GM18907 (cell line): Measurements from ENCODE around the gene ARHGAP6.
"Not testable (repeated sequence)": the region's sequence is repeated elsewhere in the genome, so short reads cannot be mapped to it uniquely, and the experiment has no call there.

Experiments
- ATAC-seq: cut with Tn5 transposase; IDR thresholded peaks from one replicate; pipeline ENCODE4 v1.9.1; 2021; ENCODE audit warnings: mild to moderate bottlenecking, moderate library complexity; ENCODE audit not compliant: unreplicated experiment

ARHGAP6 gene

GRCh38 chrX:11647138-11647537 is 18.6 kb downstream of the ARHGAP6 start:
- ATAC-seq: no peak

DNA sequence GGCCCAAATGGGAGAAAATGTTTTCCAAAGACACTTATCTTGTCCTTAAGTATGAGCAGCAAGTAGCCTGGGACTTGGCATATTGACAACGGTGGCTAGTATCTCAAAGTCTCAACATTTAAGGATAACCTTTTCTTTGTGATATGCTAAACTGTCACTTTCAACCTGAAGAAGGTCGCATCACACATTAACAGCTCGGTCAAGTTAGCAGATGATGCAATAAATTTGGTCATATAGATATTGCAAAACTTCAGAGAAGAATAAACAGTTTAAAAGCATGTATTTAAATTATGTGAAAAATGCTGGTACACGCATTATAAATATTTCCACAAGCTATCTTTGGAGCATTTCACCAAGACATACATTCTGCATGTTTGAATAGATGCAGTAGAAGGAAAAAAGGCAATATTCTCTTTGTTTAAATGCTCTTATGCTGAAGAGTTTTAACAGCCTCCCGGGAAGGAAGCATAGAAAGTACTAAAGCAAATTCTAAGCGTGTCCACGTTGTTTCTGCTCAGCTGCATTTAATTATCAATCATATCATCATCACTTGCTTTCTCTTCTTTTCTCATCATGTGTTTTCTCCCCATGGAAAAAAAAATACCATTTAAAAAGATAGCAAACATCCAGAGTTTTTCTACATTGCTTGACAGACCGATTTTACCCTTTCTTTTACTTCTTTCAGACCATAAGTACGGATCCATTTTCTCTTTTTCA is 24.2 kb downstream of the ARHGAP6 start:
- ATAC-seq: no peak

DNA sequence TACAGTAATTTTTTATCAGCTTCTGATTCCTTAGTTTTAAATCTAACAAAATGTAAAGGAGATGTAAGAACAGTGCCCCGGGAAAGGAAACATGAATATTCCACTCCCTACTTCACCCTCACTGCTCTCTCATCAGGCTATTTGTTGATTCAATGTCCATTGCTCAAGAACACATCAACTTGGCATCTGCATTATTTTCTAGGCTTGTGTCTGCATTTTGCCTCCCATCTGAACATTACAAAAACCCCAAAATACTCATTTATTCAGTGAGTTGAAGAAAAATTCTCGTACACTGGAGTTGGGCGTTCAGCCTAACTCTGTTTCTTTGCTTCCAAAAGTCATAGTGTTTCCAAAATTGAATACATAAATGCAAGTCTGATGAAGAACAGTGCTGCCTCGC is 25.6 kb downstream of the ARHGAP6 start:
- no peak for ATAC-seq

GRCh38 chrX:11632732-11633131 is 33.0 kb downstream of the ARHGAP6 start:
- no peak for ATAC-seq

DNA sequence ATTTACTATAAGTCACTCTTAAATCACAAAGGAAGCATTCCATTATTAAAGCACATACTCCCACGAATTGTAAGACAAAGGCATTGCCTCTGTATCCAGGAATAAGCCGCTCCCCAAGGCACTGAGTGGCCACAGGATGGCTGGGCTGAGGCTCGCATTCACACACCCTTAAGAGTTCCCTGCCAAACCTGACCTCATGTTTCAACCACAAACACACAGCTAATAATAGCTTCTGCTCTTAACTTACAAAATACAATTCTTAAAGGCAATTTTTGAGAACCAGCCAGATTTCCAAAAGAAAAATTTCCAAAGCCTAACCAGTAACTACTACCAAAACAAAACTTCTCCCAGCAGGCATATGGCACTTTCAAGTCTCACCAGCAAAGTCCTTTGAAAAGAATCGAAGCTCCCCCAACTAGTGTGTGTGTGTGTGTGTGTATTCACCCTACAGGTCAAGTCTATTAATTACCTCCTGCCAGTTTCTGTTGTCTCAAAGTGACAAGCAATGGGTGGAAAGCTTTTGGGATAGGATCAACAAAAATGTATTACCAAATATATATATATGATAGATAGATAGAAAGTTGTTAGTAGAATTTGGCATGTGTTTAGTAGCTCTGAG is 36.0 kb downstream of the ARHGAP6 start:
- ATAC-seq: peak; percentile 87

DNA sequence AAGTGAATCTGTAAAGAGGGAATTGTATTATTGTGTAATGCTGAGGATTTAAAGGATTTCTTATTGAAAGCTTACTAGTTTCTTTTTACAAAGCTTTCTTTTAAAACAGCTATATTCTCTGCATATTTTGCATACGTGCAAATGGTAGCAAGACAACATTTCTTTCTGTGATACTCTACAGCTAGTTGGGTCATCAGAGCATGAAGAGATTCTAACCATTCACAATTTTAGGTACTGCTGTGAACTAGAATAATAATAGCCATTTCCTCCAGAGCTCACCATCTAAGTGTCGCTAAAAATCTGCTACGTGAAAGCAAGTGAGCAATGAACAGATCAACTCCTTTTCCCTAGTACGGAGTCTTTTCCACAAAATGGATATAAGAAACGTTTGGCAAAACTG is 37.3 kb downstream of the ARHGAP6 start:
- no peak for ATAC-seq

GRCh38 chrX:11626351-11626750 is 39.4 kb downstream of the ARHGAP6 start:
- no peak for ATAC-seq

GRCh38 chrX:11619441-11619840 is 46.3 kb downstream of the ARHGAP6 start:
- no peak for ATAC-seq

DNA sequence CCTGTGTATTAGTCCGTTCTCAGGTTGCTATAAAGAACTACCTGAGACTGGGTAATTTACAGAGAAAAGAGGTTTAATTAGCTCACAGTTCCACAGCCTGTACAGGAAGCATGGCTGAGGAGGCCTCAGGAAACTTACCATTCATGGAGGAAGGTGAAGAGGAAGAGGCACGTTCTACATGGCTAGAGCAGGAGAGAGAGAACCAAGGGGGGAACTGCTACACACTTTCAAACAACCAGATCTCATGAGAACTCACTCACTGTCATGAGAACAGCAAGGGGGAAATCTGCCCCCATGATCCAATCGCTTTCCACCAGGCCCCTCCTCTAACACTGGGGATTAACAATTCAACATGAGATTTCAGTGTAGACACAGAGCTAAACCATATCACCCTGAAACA is 51.5 kb downstream of the ARHGAP6 start:
- ATAC-seq: not testable (repeated sequence)

GRCh38 chrX:11611965-11612364 is 53.8 kb downstream of the ARHGAP6 start:
- peak; percentile 75 for ATAC-seq

GRCh38 chrX:11611161-11611560 is 54.6 kb downstream of the ARHGAP6 start:
- ATAC-seq: no peak

DNA sequence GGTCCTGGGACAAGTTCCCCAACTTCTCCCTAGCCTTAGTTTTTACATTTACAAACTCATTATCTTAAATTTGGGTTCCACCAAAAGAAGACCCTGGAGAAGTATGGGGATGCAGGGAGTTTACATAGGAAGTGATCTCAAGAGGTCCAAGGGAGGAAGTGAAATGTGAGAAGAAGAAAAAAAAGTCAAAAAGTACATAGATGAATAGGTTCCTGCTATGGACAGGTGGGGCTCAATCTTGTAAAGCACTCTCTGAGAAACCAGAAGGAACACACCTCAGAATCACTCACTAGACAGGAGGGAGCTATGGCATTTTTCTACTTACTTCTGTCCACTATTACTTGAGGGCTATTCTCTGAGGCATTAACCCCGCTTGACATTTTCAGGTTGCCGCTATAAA is 56.6 kb downstream of the ARHGAP6 start:
- peak; percentile 56 for ATAC-seq

DNA sequence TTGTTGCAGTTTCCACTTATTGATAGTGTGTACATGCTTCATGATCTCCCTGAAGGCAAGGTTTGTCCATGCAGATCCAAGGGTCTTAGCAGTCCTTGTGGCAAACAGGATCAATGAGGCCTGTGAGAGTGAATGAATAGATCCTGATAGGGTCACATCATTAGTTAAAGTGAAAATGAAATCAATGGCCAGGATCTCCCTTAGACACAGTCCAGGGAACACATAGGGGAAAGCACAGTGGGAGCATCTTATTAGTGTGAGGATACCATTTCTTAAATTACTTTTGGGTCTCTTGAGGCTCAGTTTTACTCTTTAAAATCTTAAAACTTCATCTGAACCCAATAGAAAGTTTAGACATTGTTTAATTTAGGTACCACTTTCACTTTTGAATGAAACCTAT is 59.3 kb downstream of the ARHGAP6 start:
- ATAC-seq: no peak

DNA sequence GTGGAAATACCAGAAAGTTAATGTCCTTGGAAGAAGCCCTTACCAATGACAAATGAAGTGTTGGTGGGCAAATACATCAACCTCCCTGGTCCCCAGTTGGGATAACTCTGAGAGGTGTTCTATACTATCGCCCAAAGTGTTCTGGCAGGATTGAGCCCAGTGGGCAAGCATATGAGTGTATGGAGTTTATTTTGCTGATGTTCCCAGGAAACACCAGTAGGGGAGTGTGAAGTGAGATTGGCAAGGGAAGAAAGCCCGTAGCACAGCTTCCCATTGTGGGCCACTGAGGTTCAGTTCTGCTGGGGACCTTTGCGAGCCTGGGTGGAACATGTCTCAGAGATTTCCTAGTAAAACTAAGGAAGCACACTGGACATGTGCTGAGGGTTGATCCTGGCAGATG is 65.1 kb downstream of the ARHGAP6 start:
- ATAC-seq: no peak

DNA sequence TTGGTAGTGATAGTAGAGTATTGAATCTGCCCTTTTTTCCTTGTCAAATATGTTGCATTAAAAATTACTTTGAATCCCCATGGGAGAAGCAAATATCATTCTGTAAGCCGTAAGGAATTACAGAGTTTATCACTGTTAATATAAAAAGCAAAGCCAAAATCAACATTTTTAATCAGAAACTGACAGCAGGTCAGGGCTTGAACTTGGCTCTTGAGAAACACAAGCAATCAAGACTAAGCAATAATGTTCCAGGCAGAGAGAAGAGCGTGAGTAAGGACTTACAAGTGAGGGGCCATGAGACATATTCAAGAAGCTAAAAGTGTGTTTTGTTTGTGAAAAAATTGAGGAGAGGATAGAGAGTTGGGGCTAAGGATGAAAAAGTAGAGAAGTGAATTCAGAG is 68.2 kb downstream of the ARHGAP6 start:
- ATAC-seq: no peak

DNA sequence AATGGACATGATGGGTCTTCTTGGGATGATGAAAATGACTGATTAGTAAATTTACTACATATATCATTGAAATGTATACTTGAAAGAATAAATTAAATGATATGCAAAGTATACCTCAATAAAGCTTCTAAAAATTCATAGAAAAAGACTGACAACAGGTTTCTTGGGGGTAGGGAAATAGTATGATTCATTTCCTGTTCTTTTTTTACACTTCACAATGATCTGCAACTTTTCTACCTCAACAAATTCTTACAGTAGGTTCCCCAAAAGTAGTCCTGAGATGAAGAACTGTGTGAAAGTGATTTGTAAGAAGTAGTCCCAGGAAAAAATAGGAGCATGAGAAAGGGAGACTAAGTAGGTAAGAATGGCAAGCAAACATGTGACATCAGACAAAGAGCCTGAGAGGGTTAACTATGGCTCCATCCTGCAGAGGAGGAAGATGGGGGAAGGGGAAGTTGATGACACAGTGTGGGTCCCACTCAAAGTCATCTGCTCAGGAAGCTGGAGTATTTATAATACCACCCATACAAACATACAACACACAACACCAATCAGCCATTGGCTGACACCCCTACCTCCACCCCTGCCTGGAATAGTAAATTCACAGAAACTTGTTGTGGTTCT is 73.9 kb downstream of the ARHGAP6 start:
- no peak for ATAC-seq

- ATAC-seq: no peak
Observed at GRCh38 chrX:11589641-11590040, 76.1 kb downstream of the ARHGAP6 start.

DNA sequence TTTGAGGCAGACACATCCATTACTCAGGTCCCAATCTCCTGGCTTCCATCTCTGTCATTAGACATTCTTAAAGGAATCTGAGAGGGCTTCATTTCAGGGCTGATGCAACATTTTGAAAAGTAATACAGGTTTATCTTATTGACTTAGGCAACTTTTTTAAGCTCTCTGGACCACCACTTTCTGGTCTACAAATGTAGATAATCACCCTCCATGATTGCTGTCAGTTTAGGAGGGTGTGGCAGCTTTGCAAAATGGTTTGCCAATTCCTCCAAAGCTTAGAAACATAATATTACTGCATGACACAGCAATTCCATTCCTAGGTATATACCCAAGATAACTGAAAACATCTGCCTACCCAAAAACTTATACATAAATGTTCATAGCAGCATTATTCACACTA is 77.6 kb downstream of the ARHGAP6 start:
- no peak for ATAC-seq

GRCh38 chrX:11585174-11585573 is 80.5 kb downstream of the ARHGAP6 start:
- no peak for ATAC-seq

GRCh38 chrX:11580789-11581188 is 84.9 kb downstream of the ARHGAP6 start:
- ATAC-seq: no peak

DNA sequence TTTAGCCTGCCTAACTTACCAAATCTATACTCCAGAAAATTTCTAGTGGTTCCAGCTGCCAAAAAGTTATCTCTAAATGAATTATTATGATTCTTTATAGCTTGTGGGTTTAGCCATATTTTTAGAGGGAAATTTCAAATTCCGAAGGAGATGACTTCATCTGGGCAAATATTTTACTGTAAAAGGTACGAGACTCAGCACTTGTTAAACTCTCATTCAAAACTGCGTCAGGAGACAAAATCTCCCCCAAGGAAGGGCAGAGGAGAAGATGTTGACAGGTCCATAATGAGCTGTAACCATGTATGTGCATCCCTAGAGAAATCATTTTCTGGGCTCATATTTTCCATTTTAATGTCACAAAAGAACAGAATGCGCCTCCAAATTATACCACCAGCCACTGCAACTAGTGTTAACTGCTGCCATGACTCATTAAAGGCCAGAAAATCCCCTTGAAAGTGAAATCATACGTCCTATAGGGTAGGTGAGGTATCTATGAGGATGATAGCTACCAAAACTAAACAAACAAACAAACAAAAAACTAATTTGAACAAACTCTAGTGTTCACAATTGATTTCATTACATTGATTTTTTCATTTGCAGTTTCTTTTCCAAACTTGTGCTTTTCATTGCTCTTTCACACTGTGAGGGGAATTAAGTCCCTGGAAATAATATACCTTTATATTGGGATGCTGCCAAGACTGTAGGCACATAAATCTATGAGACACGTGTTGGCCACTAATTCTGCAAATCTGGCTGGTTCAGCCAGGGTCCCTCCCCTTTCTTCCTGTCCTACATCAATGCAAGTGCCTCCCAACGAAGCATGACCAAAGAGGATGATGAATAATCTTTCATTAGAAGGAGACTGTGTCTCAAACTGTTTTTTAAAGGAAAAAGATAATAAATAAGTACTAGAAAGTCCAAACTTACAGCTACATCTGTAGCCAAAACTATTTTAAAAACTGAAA is 85.8 kb downstream of the ARHGAP6 start:
- ATAC-seq: peak; percentile 47
